Measurements from ENCODE around the gene TSHZ3. TPM values are rescaled to one million over a fixed set of nuclear protein-coding genes. Genes with fewer than 3 reads are reported as not detected.

The TSHZ3 gene
- total and polyA plus RNA-seq, 9 of the 15 experiments (the other 6 are each of a cell fraction or from before 2014, with no cell fraction given): 0.03 to 0.13 (median 0.05) TPM; not detected in 5

DNA sequence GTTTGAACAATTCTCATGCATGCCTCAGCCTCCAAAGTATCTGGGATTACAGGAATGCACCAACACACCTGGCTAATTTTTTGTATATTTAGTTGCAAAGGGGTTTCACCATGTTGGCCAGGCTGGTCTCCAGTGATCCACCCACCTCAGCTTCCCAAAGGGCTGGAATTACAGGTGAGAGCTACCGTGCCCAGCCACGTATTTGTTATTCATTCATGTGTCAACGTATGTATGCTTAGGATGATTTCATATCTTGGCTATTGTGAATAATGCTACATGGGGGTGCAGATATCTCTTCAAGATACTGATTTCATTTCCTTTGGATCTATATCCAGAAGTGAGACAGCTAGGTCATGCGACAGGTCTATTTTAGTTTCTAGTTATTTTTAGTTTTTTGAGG lies 113.4 kb downstream of the TSHZ3 start (continued):
- TF ChIP-seq COPS2 (conservative IDR thresholded peaks at IDR 0.05) (no peak), NRF1 (conservative IDR thresholded peaks at IDR 0.05 in 1 of 2, IDR thresholded peaks at IDR 0.05 in 1 of 2) (no peak), ZBTB1 (CRISPR knock-in tag; IDR thresholded peaks at IDR 0.05; ENCODE audit: borderline replicate concordance, low read depth) (no peak), ZNF239 (CRISPR knock-in tag; IDR thresholded peaks at IDR 0.05) (no peak), HEY1 (CRISPR knock-in tag; IDR thresholded peaks at IDR 0.05; ENCODE audit: borderline replicate concordance) (no peak), EGR1 (conservative IDR thresholded peaks at IDR 0.05) (no peak), HSF4 (CRISPR knock-in tag; IDR thresholded peaks at IDR 0.05; ENCODE audit: borderline replicate concordance) (no peak), EZH2 (IDR thresholded peaks at IDR 0.05; ENCODE audit: borderline replicate concordance, low read depth, low read length) (no peak), CHD1 (IDR thresholded peaks at IDR 0.05; ENCODE audit: low read length) (no peak)
- TF ChIP-seq, protein P1, sequence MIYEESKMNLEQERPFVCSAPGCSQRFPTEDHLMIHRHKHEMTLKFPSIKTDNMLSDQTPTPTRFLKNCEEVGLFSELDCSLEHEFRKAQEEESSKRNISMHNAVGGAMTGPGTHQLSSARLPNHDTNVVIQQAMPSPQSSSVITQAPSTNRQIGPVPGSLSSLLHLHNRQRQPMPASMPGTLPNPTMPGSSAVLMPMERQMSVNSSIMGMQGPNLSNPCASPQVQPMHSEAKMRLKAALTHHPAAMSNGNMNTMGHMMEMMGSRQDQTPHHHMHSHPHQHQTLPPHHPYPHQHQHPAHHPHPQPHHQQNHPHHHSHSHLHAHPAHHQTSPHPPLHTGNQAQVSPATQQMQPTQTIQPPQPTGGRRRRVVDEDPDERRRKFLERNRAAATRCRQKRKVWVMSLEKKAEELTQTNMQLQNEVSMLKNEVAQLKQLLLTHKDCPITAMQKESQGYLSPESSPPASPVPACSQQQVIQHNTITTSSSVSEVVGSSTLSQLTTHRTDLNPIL (CRISPR knock-in tag; IDR thresholded peaks at IDR 0.05): no peak
- TF ChIP-seq, protein P2, sequence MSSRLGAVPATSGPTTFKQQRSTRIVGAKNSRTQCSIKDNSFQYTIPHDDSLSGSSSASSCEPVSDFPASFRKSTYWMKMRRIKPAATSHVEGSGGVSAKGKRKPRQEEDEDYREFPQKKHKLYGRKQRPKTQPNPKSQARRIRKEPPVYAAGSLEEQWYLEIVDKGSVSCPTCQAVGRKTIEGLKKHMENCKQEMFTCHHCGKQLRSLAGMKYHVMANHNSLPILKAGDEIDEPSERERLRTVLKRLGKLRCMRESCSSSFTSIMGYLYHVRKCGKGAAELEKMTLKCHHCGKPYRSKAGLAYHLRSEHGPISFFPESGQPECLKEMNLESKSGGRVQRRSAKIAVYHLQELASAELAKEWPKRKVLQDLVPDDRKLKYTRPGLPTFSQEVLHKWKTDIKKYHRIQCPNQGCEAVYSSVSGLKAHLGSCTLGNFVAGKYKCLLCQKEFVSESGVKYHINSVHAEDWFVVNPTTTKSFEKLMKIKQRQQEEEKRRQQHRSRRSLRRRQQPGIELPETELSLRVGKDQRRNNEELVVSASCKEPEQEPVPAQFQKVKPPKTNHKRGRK (tag; IDR thresholded peaks at IDR 0.05): no peak
- TF ChIP-seq, protein P3, sequence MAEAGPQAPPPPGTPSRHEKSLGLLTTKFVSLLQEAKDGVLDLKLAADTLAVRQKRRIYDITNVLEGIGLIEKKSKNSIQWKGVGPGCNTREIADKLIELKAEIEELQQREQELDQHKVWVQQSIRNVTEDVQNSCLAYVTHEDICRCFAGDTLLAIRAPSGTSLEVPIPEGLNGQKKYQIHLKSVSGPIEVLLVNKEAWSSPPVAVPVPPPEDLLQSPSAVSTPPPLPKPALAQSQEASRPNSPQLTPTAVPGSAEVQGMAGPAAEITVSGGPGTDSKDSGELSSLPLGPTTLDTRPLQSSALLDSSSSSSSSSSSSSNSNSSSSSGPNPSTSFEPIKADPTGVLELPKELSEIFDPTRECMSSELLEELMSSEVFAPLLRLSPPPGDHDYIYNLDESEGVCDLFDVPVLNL (CRISPR knock-in tag; IDR thresholded peaks at IDR 0.05; ENCODE audit: low read depth): no peak

All from K562 (cell line).